GM23338 (cell line): ENCODE data around the gene CYGB.

Source experiments
- CREB1 ChIP-seq: fragments of 250-450 bp; sonication (Bioruptor Pico); IDR thresholded peaks from 2 replicates; pipeline ENCODE4 v1.5.0; 2020; ENCODE audit warnings: low read depth, mild to moderate bottlenecking, moderate library complexity
- EZH2 ChIP-seq: fragments of 200-600 bp; sonication (generic); IDR thresholded peaks from one replicate; pipeline ENCODE4 v1.8.0; 2017; ENCODE audit warnings: antibody characterized with exemption, mild to moderate bottlenecking, low read depth; ENCODE audit not compliant: unreplicated experiment
- EZH2phosphoT487 ChIP-seq: fragments of 200-600 bp; sonication (generic); IDR thresholded peaks from one replicate; pipeline ENCODE4 v1.8.1; 2018; ENCODE audit warnings: antibody characterized with exemption; ENCODE audit not compliant: unreplicated experiment
- JUNB ChIP-seq: IDR thresholded peaks from one replicate; pipeline ENCODE4 v1.6.1; 2016; ENCODE audit warnings: antibody characterized with exemption; ENCODE audit not compliant: unreplicated experiment
- POLR2AphosphoS5 ChIP-seq: IDR thresholded peaks from 2 replicates; pipeline ENCODE4 v1.6.1; 2016; ENCODE audit warnings: antibody characterized with exemption, low read depth
- STAT1 ChIP-seq: IDR thresholded peaks from one replicate; pipeline ENCODE4 v1.6.1; 2016; ENCODE audit warnings: antibody characterized with exemption; ENCODE audit not compliant: unreplicated experiment
- ZNF114 ChIP-seq: fragments of 250-450 bp; sonication (Bioruptor Pico); IDR thresholded peaks from 2 replicates; pipeline ENCODE4 v1.5.0; 2020; ENCODE audit warnings: mild to moderate bottlenecking, moderate library complexity
- ZNF331 ChIP-seq: fragments of 250-450 bp; sonication (Bioruptor Pico); IDR thresholded peaks from 2 replicates; pipeline ENCODE4 v1.5.0; 2020; ENCODE audit warnings: low read depth, mild to moderate bottlenecking, moderate library complexity
- TF ChIP-seq, protein P1 (sequence below), 2 experiments: fragments of 200-600 bp in 1 of 2; sonication (generic) in 1 of 2; conservative IDR thresholded peaks; 2 replicates each; pipeline versions ENCODE4 v1.5.1 to v1.6.1; 2016 to 2017; ENCODE audit warnings: antibody characterized with exemption in 2 of 2, low read depth in 2 of 2, mild to moderate bottlenecking in 2 of 2, moderate library complexity in 1 of 2
- TF ChIP-seq, protein P2 (sequence below): IDR thresholded peaks from one replicate; pipeline ENCODE4 v1.6.1; 2018; ENCODE audit warnings: antibody characterized with exemption; ENCODE audit not compliant: unreplicated experiment

DNA sequence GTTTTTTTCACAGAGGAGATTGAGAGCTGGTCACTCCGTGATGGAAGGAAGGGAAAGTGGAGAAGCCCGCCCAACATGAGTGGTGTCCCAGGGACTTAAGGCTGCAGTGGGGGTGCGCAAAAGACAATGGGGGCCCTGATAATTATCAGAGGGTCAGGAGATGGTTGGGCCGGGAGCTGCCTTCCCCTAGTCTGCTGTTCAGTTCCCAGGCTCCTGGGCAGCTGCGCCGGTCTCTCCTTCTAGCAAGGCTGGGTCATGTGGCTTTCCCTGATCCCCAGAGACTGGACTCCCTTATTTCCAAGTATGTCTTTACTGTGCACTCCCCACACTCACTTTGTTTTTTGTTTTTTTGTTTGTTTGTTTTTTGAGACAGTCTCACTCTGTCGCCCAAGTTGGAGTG, 16.2 kb downstream of the CYGB start:
- TF ChIP-seq, protein P1, sequence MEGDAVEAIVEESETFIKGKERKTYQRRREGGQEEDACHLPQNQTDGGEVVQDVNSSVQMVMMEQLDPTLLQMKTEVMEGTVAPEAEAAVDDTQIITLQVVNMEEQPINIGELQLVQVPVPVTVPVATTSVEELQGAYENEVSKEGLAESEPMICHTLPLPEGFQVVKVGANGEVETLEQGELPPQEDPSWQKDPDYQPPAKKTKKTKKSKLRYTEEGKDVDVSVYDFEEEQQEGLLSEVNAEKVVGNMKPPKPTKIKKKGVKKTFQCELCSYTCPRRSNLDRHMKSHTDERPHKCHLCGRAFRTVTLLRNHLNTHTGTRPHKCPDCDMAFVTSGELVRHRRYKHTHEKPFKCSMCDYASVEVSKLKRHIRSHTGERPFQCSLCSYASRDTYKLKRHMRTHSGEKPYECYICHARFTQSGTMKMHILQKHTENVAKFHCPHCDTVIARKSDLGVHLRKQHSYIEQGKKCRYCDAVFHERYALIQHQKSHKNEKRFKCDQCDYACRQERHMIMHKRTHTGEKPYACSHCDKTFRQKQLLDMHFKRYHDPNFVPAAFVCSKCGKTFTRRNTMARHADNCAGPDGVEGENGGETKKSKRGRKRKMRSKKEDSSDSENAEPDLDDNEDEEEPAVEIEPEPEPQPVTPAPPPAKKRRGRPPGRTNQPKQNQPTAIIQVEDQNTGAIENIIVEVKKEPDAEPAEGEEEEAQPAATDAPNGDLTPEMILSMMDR (conservative IDR thresholded peaks at IDR 0.05; ENCODE audit: low read depth in 2 of 2), result no peak
- no peak for TF ChIP-seq POLR2AphosphoS5
- TF ChIP-seq EZH2, result no peak
- TF ChIP-seq EZH2phosphoT487, result no peak
- TF ChIP-seq CREB1 (CRISPR knock-in tag), result no peak
- TF ChIP-seq STAT1, result no peak
- TF ChIP-seq, protein P2, sequence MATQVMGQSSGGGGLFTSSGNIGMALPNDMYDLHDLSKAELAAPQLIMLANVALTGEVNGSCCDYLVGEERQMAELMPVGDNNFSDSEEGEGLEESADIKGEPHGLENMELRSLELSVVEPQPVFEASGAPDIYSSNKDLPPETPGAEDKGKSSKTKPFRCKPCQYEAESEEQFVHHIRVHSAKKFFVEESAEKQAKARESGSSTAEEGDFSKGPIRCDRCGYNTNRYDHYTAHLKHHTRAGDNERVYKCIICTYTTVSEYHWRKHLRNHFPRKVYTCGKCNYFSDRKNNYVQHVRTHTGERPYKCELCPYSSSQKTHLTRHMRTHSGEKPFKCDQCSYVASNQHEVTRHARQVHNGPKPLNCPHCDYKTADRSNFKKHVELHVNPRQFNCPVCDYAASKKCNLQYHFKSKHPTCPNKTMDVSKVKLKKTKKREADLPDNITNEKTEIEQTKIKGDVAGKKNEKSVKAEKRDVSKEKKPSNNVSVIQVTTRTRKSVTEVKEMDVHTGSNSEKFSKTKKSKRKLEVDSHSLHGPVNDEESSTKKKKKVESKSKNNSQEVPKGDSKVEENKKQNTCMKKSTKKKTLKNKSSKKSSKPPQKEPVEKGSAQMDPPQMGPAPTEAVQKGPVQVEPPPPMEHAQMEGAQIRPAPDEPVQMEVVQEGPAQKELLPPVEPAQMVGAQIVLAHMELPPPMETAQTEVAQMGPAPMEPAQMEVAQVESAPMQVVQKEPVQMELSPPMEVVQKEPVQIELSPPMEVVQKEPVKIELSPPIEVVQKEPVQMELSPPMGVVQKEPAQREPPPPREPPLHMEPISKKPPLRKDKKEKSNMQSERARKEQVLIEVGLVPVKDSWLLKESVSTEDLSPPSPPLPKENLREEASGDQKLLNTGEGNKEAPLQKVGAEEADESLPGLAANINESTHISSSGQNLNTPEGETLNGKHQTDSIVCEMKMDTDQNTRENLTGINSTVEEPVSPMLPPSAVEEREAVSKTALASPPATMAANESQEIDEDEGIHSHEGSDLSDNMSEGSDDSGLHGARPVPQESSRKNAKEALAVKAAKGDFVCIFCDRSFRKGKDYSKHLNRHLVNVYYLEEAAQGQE, result no peak
- no peak for TF ChIP-seq ZNF114
- no peak for TF ChIP-seq JUNB
- no peak for TF ChIP-seq ZNF331 (CRISPR knock-in tag)
